Measurements from ENCODE around the gene INSYN2B.
"Not testable (repeated sequence)": the region's sequence is repeated elsewhere in the genome, so short reads cannot be mapped to it uniquely, and the experiment has no call there.

Gene INSYN2B

GRCh38 chr5:169971780-169972179 is 8.5 kb downstream of the INSYN2B start:
- DNase-seq (ENCODE audit: low spot score) = no peak

- DNase-seq (ENCODE audit: low spot score) = no peak
Observed at GRCh38 chr5:169970911-169971765, 9.2 kb downstream of the INSYN2B start.

GRCh38 chr5:169970339-169970738 is 10.0 kb downstream of the INSYN2B start:
- DNase-seq (ENCODE audit: low spot score) = no peak

DNA sequence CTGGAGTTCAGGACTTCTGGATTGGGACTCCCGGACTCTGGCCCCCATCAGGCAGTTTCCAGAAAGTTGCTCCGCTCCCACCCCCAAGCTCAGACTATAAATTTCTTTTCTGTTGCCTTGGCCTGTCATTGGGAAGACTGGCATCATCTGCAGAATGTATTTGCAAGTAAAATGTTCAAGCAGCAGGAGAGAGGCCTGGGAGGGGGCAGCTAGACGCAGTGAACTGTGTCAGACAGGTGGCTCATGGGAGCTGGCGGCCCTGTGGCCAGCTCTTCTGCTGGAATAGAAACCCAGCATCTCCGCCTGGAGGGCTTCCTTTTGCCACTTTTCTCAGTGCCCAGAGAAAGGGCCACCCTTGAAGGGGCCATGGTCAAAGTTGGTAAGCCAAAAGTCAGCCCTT is 16.0 kb downstream of the INSYN2B start:
- DNase-seq (ENCODE audit: low spot score) = no peak

DNA sequence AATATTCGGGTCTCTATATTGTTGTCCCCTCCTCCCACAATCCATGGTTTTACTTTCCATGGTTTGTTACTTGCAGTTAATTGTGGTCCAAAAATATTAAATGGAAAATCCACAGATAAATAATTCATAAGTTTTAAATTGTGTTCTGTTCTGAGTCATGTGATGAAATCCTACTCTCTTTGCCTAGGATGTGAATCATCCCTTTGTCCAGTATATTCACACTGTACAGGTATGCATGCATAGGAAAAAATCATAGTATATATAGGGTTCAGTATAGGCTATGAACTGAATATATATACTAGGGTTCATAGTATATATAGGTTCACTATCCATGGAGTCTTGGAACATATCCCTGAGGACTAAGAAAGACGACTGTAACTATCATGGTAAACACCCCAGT is 19.6 kb downstream of the INSYN2B start:
- DNase-seq (ENCODE audit: low spot score) = no peak

GRCh38 chr5:169958278-169958677 is 22.0 kb downstream of the INSYN2B start:
- no peak for DNase-seq (ENCODE audit: low spot score)

- DNase-seq (ENCODE audit: low spot score) = no peak
Observed at GRCh38 chr5:169956756-169957155, 23.5 kb downstream of the INSYN2B start.

GRCh38 chr5:169956126-169956525 is 24.2 kb downstream of the INSYN2B start:
- no peak for DNase-seq (ENCODE audit: low spot score)

- DNase-seq (ENCODE audit: low spot score) = no peak
Observed at GRCh38 chr5:169954786-169955185, 25.5 kb downstream of the INSYN2B start.

DNA sequence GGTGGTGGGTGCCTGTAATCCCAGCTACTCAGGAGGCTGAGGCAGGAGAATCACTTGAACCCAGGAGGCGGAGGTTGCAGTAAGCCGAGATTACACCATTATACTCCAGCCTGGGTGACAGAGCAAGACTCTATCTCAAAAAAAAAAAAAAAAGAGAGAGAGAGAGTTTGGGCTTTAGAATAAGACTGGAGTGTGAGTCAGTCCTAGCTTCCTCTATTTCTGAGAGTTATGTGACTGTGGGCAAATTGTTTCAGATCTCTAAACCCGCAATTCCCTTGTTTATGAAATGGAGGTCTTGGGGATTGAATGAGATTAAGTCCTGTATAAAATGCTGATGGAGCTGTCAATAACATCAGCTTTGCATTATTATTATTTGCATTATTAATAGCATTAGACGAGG is 27.1 kb downstream of the INSYN2B start:
- DNase-seq (ENCODE audit: low spot score) = not testable (repeated sequence)

GRCh38 chr5:169950333-169950732 is 30.0 kb downstream of the INSYN2B start:
- no peak for DNase-seq (ENCODE audit: low spot score)

DNA sequence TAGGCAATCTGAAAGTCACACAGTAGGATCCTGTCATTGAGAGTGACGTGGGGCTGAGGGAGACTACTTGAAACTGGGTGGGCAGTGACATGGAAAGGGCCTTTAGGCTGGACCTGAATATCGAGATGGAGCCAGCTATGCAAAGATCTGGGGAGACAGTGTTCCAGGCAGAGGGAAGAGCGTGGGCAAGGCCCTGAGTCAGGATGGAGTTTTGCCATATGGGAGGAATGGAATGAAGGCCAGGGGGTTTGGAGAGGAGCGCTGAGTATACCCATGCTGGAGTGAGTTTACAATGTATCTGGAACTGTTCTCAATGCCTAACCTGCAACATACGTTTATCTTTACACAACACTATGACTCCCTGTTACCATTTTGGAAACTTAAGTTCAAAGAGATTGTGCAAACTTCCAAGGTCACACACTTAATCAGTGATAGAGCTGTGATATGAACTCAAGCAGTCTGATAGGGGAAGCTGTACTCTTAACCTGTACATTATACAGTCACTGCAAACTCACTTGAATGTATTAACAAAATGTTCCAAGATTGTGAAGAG is 33.5 kb downstream of the INSYN2B start:
- DNase-seq (ENCODE audit: low spot score) = no peak

GRCh38 chr5:169945831-169946261 is 34.4 kb downstream of the INSYN2B start:
- no peak for DNase-seq (ENCODE audit: low spot score)

DNA sequence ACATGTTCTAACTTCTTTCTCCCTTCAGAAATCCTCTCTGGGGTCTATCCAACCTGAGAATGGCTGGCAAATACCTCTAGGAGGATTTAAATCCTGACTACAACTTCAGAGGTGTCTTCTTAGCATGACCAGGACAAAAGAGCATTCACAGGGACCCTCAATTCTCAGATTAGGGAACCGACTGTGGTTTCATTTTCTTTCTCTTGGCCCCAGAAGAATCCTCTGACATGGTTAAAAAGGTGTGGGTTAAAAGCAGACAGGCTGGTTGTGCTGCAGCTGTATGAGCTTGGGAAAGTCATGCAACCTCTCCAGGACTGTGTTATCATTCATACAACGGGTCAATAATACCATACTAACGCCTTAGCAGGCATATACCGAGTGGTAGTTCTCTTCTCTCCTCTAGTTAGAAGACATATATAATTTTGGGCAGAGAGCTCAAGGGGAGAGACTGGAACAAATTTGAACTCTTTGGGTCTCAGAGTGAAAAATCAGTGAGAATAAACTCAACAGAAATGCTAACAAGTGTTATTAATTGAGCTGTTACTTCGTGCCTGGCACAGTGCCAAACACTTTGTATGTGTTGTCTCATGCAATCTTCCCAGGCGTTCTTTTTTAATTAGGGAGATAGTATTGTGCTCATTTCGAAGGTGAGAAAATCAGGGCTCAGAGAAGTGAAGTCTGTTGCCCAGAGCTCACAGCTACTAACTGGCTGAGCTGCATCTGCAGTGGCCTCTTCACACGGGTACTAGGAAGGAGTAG is 35.2 kb downstream of the INSYN2B start:
- peak; percentile 12 for DNase-seq (ENCODE audit: low spot score)

DNA sequence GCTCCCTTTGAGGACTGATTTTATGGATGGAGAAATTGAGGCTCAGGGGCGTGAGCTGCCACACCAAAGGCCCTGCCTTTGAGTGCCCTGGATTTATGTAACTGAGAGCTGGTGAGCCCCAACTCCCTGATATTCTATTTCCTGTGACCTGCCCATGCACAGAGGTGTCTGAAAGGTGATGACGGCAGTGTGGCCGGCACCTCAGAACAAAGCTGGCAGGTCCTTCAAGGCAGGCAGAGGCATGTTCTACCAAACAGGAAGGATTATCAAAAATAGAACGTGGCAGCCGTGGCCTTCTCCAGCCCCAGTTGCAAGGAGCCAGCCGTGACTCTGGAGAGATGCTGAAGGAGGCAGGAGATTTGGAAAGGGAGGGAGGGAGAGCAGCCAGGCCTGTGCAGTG is 36.2 kb downstream of the INSYN2B start:
- DNase-seq (ENCODE audit: low spot score) = no peak

GRCh38 chr5:169943026-169943425 is 37.3 kb downstream of the INSYN2B start:
- DNase-seq (ENCODE audit: low spot score) = no peak

DNA sequence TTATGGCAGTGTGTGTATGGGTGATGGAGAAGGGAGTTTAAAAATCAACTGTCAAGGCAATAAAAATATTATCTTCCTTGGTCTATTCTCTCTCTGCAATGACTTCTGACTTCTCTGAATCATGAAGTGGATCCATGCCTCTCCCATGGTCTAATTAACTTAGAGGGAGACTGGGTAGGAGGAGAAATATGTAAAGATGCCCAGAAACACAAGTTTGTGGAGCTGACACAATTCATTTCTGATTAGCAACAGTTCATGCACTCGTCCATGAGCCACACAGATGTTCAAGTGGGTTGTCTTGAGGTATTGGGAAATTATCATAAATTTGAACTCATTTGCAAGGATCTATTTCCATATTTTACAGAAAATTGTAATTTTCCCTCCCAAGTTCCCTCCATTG is 38.1 kb downstream of the INSYN2B start:
- DNase-seq (ENCODE audit: low spot score) = no peak

DNA sequence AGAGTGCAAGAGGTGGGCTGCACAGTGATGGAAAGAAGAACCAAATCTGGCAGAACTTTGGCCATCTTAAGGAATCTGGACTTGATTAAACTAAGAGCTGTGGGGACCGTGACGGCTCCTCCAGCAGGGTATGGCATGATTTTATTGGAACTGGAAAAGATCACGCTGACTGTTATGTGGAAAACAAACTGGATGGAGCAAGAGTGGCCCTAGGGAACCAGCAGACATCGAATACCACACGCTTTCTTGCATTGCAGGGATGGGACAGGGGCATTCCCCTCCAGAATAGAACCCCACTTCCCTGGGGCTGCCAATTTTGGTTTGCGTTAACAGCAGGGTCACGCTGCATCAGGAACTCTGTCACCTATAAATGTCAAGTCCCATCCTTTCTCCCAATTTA is 38.8 kb downstream of the INSYN2B start:
- no peak for DNase-seq (ENCODE audit: low spot score)

- DNase-seq (ENCODE audit: low spot score) = no peak
Observed at GRCh38 chr5:169939731-169940130, 40.6 kb downstream of the INSYN2B start.

- no peak for DNase-seq (ENCODE audit: low spot score)
Observed at GRCh38 chr5:169938439-169938838, 41.9 kb downstream of the INSYN2B start.

GRCh38 chr5:169935762-169936161 is 44.5 kb downstream of the INSYN2B start:
- DNase-seq (ENCODE audit: low spot score) = no peak

DNA sequence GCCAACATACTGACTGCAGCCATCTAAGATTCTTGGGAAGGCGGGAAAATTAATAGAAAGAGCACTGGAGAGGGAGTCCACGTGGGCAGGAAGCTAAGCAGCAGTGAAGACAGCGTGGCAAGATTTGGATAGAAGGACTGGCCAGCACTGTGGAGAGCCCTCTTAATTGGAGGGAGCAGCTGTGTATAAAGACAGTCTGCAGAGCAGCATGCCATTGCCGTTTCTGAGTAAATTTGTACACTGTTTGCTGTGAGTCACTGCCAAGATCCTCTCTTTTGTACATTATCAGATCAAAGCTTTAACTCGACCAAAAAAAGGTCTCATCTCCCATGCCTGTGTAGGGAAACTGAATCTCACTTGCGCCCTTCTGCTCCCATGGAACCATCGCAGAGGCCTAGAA is 45.3 kb downstream of the INSYN2B start:
- no peak for DNase-seq (ENCODE audit: low spot score)

GRCh38 chr5:169933616-169934015 is 46.7 kb downstream of the INSYN2B start:
- DNase-seq (ENCODE audit: low spot score) = no peak
